Measurements from ENCODE around the gene MEST. TPM values are rescaled to one million over a fixed set of nuclear protein-coding genes. Genes with fewer than 3 reads are reported as not detected.

The MEST gene
- polyA plus RNA-seq, 1 of the 3 experiments (the other 2 are of a cell fraction) = 36.7 TPM

GRCh38 chr7:130471974-130472373 is 19.9 kb upstream of the MEST start:
- Histone ChIP-seq H4K20me1 (ENCODE audit: insufficient read depth) (no peaks in the 10 kb centered on the region), H3K9me3 (no peaks in the 10 kb centered on the region), H3K4me1 (ENCODE audit: control insufficient read depth in 1 of 2, insufficient read depth in 2 of 2, low read depth in 1 of 2, low read length in 1 of 2) (no peaks in the 10 kb centered on the region; a peak in 1 of 4 replicates), H3K27me3 (ENCODE audit: insufficient read depth) (no peaks in the 10 kb centered on the region), H3K4me3 (ENCODE audit: low read depth in 2 of 2, low read length in 1 of 2) (no peak overlapping the region), H3F3A (replicated peaks; ENCODE audit: insufficient read depth) (no peaks in the 10 kb centered on the region), H2AFZ (ENCODE audit: low read depth) (no peak overlapping the region), H3K9me2 (no peaks in the 10 kb centered on the region), H3K9ac (no peak overlapping the region), H3K79me2 (ENCODE audit: insufficient read depth) (no peaks in the 10 kb centered on the region), H3K4me2 (no peak overlapping the region), H3K36me3 (replicated peaks in 1 of 2; ENCODE audit: control insufficient read depth in 1 of 2, insufficient read depth in 2 of 2, low read length in 1 of 2) (no peaks in the 10 kb centered on the region), H3K27ac (ENCODE audit: low read depth in 2 of 2, low read length in 1 of 2) (no peak overlapping the region)
- no peak for TF ChIP-seq ZBTB33 (IDR thresholded peaks at IDR 0.05; ENCODE audit: borderline replicate concordance, low read depth)
- TF ChIP-seq EZH2phosphoT487 (IDR thresholded peaks at IDR 0.05; ENCODE audit: borderline replicate concordance, low read depth) = no peak
- TF ChIP-seq EP300 (IDR thresholded peaks at IDR 0.05; ENCODE audit: borderline replicate concordance in 1 of 2, low read depth in 1 of 2, low read length in 1 of 2) = no peak
- TF ChIP-seq RFX5 (IDR thresholded peaks at IDR 0.05; ENCODE audit: low read length) = no peak
- TF ChIP-seq RCOR1 (IDR thresholded peaks at IDR 0.05; ENCODE audit: low read length) = no peak
- no peak for TF ChIP-seq TCF12 (IDR thresholded peaks at IDR 0.05)
- no peak for TF ChIP-seq SIN3A (IDR thresholded peaks at IDR 0.05; ENCODE audit: borderline replicate concordance, low read depth, low read length)
- TF ChIP-seq PBX3 (IDR thresholded peaks at IDR 0.05) = no peak
- no peak for TF ChIP-seq GABPA (IDR thresholded peaks at IDR 0.05; ENCODE audit: low read depth)
- no peak for TF ChIP-seq RXRA (IDR thresholded peaks at IDR 0.05; ENCODE audit: borderline replicate concordance, low read depth)
- no peak for TF ChIP-seq SMC3 (IDR thresholded peaks at IDR 0.05; ENCODE audit: low read depth, low read length)
- no peak for TF ChIP-seq POLR2AphosphoS5 (IDR thresholded peaks at IDR 0.05; ENCODE audit: low read depth, low read length)
- TF ChIP-seq NRF1 (IDR thresholded peaks at IDR 0.05; ENCODE audit: low read depth, low read length) = no peak
- no peak for TF ChIP-seq MXI1 (IDR thresholded peaks at IDR 0.05; ENCODE audit: low read depth, low read length)
- ChIA-PET CTCF (interaction anchor here (0.9 to 1.4 kb wide), 2 partner anchors 17 to 38 kb away, joined by 3 to 4 read pairs; no protein-coding TSS in a partner anchor), POLR2A (no interaction called here)
- WGBS (ENCODE audit: low lambda C conversion rate) = 32% methylated on average over 2 of the region's 2 CpGs
- DNase-seq = no peak

- CTCF ChIA-PET = no interaction called here
- H3K4me1 ChIP-seq (ENCODE audit: control insufficient read depth in 1 of 2, insufficient read depth in 2 of 2, low read depth in 1 of 2, low read length in 1 of 2) = no peaks in the 10 kb centered on the region; a peak in 1 of 4 replicates
- TF ChIP-seq POLR2AphosphoS5 (IDR thresholded peaks at IDR 0.05; ENCODE audit: low read depth, low read length) (no peak), CHD2 (IDR thresholded peaks at IDR 0.05; ENCODE audit: low read length, partially characterized antibody) (no peak), RXRA (IDR thresholded peaks at IDR 0.05; ENCODE audit: borderline replicate concordance, low read depth) (no peak), EZH2phosphoT487 (IDR thresholded peaks at IDR 0.05; ENCODE audit: borderline replicate concordance, low read depth) (no peak), FOSL2 (IDR thresholded peaks at IDR 0.05; ENCODE audit: borderline replicate concordance, low read depth) (no peak), SMC3 (IDR thresholded peaks at IDR 0.05; ENCODE audit: low read depth, low read length) (no peak), NRF1 (IDR thresholded peaks at IDR 0.05; ENCODE audit: low read depth, low read length) (no peak), RFX5 (IDR thresholded peaks at IDR 0.05; ENCODE audit: low read length) (no peak), FOXM1 (IDR thresholded peaks at IDR 0.05; ENCODE audit: low read depth) (no peak)
- TF ChIP-seq, protein P1, sequence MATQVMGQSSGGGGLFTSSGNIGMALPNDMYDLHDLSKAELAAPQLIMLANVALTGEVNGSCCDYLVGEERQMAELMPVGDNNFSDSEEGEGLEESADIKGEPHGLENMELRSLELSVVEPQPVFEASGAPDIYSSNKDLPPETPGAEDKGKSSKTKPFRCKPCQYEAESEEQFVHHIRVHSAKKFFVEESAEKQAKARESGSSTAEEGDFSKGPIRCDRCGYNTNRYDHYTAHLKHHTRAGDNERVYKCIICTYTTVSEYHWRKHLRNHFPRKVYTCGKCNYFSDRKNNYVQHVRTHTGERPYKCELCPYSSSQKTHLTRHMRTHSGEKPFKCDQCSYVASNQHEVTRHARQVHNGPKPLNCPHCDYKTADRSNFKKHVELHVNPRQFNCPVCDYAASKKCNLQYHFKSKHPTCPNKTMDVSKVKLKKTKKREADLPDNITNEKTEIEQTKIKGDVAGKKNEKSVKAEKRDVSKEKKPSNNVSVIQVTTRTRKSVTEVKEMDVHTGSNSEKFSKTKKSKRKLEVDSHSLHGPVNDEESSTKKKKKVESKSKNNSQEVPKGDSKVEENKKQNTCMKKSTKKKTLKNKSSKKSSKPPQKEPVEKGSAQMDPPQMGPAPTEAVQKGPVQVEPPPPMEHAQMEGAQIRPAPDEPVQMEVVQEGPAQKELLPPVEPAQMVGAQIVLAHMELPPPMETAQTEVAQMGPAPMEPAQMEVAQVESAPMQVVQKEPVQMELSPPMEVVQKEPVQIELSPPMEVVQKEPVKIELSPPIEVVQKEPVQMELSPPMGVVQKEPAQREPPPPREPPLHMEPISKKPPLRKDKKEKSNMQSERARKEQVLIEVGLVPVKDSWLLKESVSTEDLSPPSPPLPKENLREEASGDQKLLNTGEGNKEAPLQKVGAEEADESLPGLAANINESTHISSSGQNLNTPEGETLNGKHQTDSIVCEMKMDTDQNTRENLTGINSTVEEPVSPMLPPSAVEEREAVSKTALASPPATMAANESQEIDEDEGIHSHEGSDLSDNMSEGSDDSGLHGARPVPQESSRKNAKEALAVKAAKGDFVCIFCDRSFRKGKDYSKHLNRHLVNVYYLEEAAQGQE (IDR thresholded peaks at IDR 0.05; ENCODE audit: low read depth, low read length) = no peak
- TF ChIP-seq, protein P2, sequence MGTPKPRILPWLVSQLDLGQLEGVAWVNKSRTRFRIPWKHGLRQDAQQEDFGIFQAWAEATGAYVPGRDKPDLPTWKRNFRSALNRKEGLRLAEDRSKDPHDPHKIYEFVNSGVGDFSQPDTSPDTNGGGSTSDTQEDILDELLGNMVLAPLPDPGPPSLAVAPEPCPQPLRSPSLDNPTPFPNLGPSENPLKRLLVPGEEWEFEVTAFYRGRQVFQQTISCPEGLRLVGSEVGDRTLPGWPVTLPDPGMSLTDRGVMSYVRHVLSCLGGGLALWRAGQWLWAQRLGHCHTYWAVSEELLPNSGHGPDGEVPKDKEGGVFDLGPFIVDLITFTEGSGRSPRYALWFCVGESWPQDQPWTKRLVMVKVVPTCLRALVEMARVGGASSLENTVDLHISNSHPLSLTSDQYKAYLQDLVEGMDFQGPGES (IDR thresholded peaks at IDR 0.05; ENCODE audit: low read depth, low read length) = no peak
Observed at GRCh38 chr7:130473289-130473688, 18.6 kb upstream of the MEST start.

More at GRCh38 chr7:130473289-130473688, 18.6 kb upstream of the MEST start:
- no peak overlapping the region for H3K27ac ChIP-seq (ENCODE audit: low read depth in 2 of 2, low read length in 1 of 2)
- DNase-seq = no peak
- H3K4me2 ChIP-seq = no peak overlapping the region
- H2AFZ ChIP-seq (ENCODE audit: low read depth) = no peak overlapping the region
- H3K27me3 ChIP-seq (ENCODE audit: insufficient read depth) = no peaks in the 10 kb centered on the region
- no peaks in the 10 kb centered on the region for H4K20me1 ChIP-seq (ENCODE audit: insufficient read depth)
- H3K79me2 ChIP-seq (ENCODE audit: insufficient read depth) = no peaks in the 10 kb centered on the region
- H3K9me3 ChIP-seq = 0 out of 2 replicates have a peak, but pooled peaks cover 3% of the 10 kb centered on the region
- no peaks in the 10 kb centered on the region for H3K36me3 ChIP-seq (replicated peaks in 1 of 2; ENCODE audit: control insufficient read depth in 1 of 2, insufficient read depth in 2 of 2, low read length in 1 of 2)
- H3K9ac ChIP-seq = no peak overlapping the region
- no peaks in the 10 kb centered on the region for H3F3A ChIP-seq (replicated peaks; ENCODE audit: insufficient read depth)
- POLR2A ChIA-PET = no interaction called here
- H3K4me3 ChIP-seq (ENCODE audit: low read depth in 2 of 2, low read length in 1 of 2) = no peak overlapping the region
- H3K9me2 ChIP-seq = no peaks in the 10 kb centered on the region

Data from SK-N-SH (cell line).